HCT116 (cell line): ENCODE measurements around the gene BCL6. TPM values are rescaled to one million over a fixed set of nuclear protein-coding genes. Genes with fewer than 3 reads are reported as not detected.

Source experiments
- ATAC-seq: fragments of 200-7000 bp; cut with Tn5 transposase; 2 replicates; pipeline ENCODE4 v1.9.1; 2020; ENCODE audit warnings: mild to moderate bottlenecking, moderate library complexity
- BruUV-seq: library from RNA; stranded (reverse); fragments of 400-500 nt; replicated peaks from 2 replicates; lab custom pipeline; 2021; lab: Mats Ljungman, UMichigan
- CTCF ChIA-PET: fragments of 300-600 bp; sonication (Branson Sonifier 250); formaldehyde crosslinking; loops from one replicate; lab custom pipeline; 2021; ENCODE audit warnings: antibody characterized with exemption; lab: Charles Lee
- POLR2A ChIA-PET: fragments of 300-600, 350-600 bp; sonication (Branson Sonifier 250); formaldehyde crosslinking; loops from one replicate; lab custom pipeline; 2021; ENCODE audit warnings: antibody characterized with exemption; lab: Charles Lee
- RAD21 ChIA-PET, 2 experiments: fragments of 300-600 bp; sonication (Branson Sonifier 250); formaldehyde crosslinking; loops; one replicate each; lab custom pipeline; 2023; ENCODE audit warnings: low total read pairs in 2 of 2; ENCODE audit not compliant: uncharacterized antibody in 2 of 2, unreplicated experiment in 2 of 2, low non-redundant PET in 1 of 2; lab: Charles Lee
- DNase-seq: peaks from one replicate; pipeline ENCODE4 v3.0.0-alpha.2; 2010; ENCODE audit warnings: low read depth, low spot score
- H2AFZ ChIP-seq: fragments of 200-600 bp; shearing (Covaris generic), sonication (generic); 2 replicates; pipeline ENCODE4 v1.6.1; 2017; ENCODE audit warnings: low read depth, mixed run types, mixed read lengths, antibody characterized with exemption, low read length; ENCODE audit not compliant: poor library complexity, severe bottlenecking
- H3K27ac ChIP-seq: 2 replicates; pipeline ENCODE4 v1.5.1; 2012; ENCODE audit warnings: low read depth, low read length
- H3K27me3 ChIP-seq: fragments of 200-600 bp; sonication (generic); 2 replicates; pipeline ENCODE4 v1.6.1; 2016; ENCODE audit warnings: mixed run types, low read length, mixed read lengths; ENCODE audit not compliant: insufficient read depth
- H3K36me3 ChIP-seq, 2 experiments: fragments of 200-500 bp in 1 of 2; fragments of 200-600 bp in 1 of 2; sonication (Bioruptor generic) in 1 of 2; sonication (generic) in 1 of 2; 2 replicates each; pipeline versions ENCODE4 v1.5.1 to v1.6.1; 2014 to 2016; ENCODE audit warnings: low read length in 2 of 2, inconsistent platforms in 1 of 2, mixed read lengths in 1 of 2, mixed run types in 1 of 2; ENCODE audit not compliant: insufficient read depth in 2 of 2, control insufficient read depth in 1 of 2
- H3K4me1 ChIP-seq, 2 experiments: fragments of 200-600 bp in 1 of 2; sonication (generic) in 1 of 2; 2 replicates each; pipeline versions ENCODE4 v1.5.1 to v1.6.1; 2012 to 2017; ENCODE audit warnings: low read length in 2 of 2, inconsistent platforms in 1 of 2, mild to moderate bottlenecking in 1 of 2, mixed read lengths in 1 of 2, mixed run types in 1 of 2, moderate library complexity in 1 of 2; ENCODE audit not compliant: insufficient read depth in 2 of 2, control insufficient read depth in 1 of 2
- H3K4me2 ChIP-seq: fragments of 200-600 bp; sonication (generic); 2 replicates; pipeline ENCODE4 v1.6.1; 2017; ENCODE audit warnings: mixed run types, low read length, mixed read lengths
- H3K4me3 ChIP-seq, 2 experiments: fragments of 200-600 bp in 1 of 2; sonication (generic) in 1 of 2; replicated peaks in 1 of 2; 2 replicates each; pipeline ENCODE4 v1.5.1; 2011 to 2016; ENCODE audit warnings: low read length in 2 of 2, control low read depth in 1 of 2, low read depth in 1 of 2, mild to moderate bottlenecking in 1 of 2, mixed read lengths in 1 of 2, mixed run types in 1 of 2
- H3K79me2 ChIP-seq: fragments of 200-600 bp; sonication (generic); 2 replicates; pipeline ENCODE4 v1.6.1; 2017; ENCODE audit warnings: mild to moderate bottlenecking, mixed run types, low read length, moderate library complexity, mixed read lengths; ENCODE audit not compliant: insufficient read depth
- H3K9ac ChIP-seq: fragments of 200-600 bp; sonication (generic); 2 replicates; pipeline ENCODE4 v1.6.1; 2016; ENCODE audit warnings: low read length, mixed read lengths
- H3K9me2 ChIP-seq: fragments of 200-600 bp; sonication (generic), shearing (Covaris generic); 2 replicates; pipeline ENCODE4 v1.6.1; 2017; ENCODE audit warnings: mixed run types, mild to moderate bottlenecking, moderate library complexity; ENCODE audit not compliant: insufficient read depth
- H3K9me3 ChIP-seq, 2 experiments: fragments of 200-500 bp in 1 of 2; fragments of 200-600 bp in 1 of 2; sonication (Bioruptor generic) in 1 of 2; sonication (generic) in 1 of 2; 2 replicates each; pipeline ENCODE4 v1.6.1; 2014 to 2017; ENCODE audit warnings: low read length in 2 of 2, mixed read lengths in 2 of 2, inconsistent platforms in 1 of 2, low read depth in 1 of 2, mild to moderate bottlenecking in 1 of 2, mixed run types in 1 of 2, moderate library complexity in 1 of 2; ENCODE audit not compliant: control insufficient read depth in 1 of 2, insufficient read depth in 1 of 2
- H4K20me1 ChIP-seq: fragments of 200-600 bp; sonication (generic), shearing (Covaris generic); 2 replicates; pipeline ENCODE4 v1.6.1; 2017; ENCODE audit warnings: mixed run types, mild to moderate bottlenecking, moderate library complexity; ENCODE audit not compliant: insufficient read depth
- CEBPB ChIP-seq: IDR thresholded peaks from 2 replicates; pipeline ENCODE4 v1.6.1; 2012; ENCODE audit warnings: low read depth
- EZH2 ChIP-seq: fragments of 200-600 bp; sonication (generic); IDR thresholded peaks from 2 replicates; pipeline ENCODE4 v1.6.1; 2017; ENCODE audit warnings: antibody characterized with exemption, mixed run types
- POLR2A ChIP-seq: IDR thresholded peaks from 2 replicates; pipeline ENCODE4 v1.7.0; 2011; ENCODE audit warnings: borderline replicate concordance; ENCODE audit not compliant: insufficient read depth, insufficient read length; ENCODE audit errors: extremely low read depth
- POLR2AphosphoS5 ChIP-seq: IDR thresholded peaks from 2 replicates; pipeline ENCODE4 v1.6.1; 2011; ENCODE audit warnings: mild to moderate bottlenecking, low read depth, low read length, moderate library complexity
- YY1 ChIP-seq: IDR thresholded peaks from 2 replicates; pipeline ENCODE4 v1.6.1; 2011; ENCODE audit warnings: low read length, low read depth, moderate library complexity, mild to moderate bottlenecking; ENCODE audit not compliant: insufficient replicate concordance; ENCODE audit errors: extremely low read depth
- ZNF274 ChIP-seq: fragments of 200-500 bp; sonication (Bioruptor generic); IDR thresholded peaks from 2 replicates; pipeline ENCODE4 v1.6.1; 2014; ENCODE audit warnings: mild to moderate bottlenecking, low read depth, low read length, inconsistent platforms
- intact Hi-C: fragments of 100-400 bp; cut with micrococcal nuclease; formaldehyde crosslinking; loops from 2 replicates; pipeline ENCODE4 v1.10.0; 2022
- total RNA-seq: library from RNA; stranded (reverse); gene quantifications from one replicate; pipeline ENCODE4 v1.2.1, GENCODE V29; 2021; ENCODE audit not compliant: unreplicated experiment
- TF ChIP-seq, protein P1 (sequence below): IDR thresholded peaks from 2 replicates; pipeline ENCODE4 v1.6.1; 2011; ENCODE audit warnings: mild to moderate bottlenecking, low read length, moderate library complexity; ENCODE audit not compliant: insufficient replicate concordance; ENCODE audit errors: extremely low read depth
- TF ChIP-seq, protein P2 (sequence below): IDR thresholded peaks from 2 replicates; pipeline ENCODE4 v1.6.1; 2012; ENCODE audit warnings: low read depth

BCL6 gene
- total RNA-seq, 1 experiment from 2014 or later = 17.5 TPM

DNA sequence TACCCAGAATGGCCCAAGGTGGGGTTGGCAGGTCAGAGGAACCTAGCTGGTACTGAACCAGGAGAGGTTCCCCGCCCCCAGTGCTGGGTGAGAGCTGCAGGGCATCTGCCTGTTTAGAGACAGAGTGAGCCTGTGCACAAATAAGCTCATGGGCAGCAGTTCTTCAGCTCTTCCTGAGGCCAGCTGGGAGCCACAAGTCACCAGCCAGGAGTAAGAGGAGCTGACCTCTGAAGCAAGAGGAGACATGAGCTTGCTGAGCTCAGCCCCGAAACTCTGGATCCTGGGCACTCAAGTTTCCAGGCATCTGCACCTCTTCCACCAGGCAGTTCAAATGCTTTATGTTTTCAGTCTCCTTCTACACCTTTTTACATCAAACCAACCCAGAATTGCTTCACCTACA is 45.0 kb downstream of the BCL6 start:
- RAD21 ChIA-PET = no interaction called here
- no peak overlapping the region for H3K4me2 ChIP-seq
- ATAC-seq (no peak), DNase-seq (no peak)
- H3K4me3 ChIP-seq = no peak overlapping the region
- H4K20me1 ChIP-seq = no peaks in the 10 kb centered on the region
- BruUV-seq = no TSS peak
- H3K36me3 ChIP-seq = no peaks in the 10 kb centered on the region
- no peak overlapping the region for H2AFZ ChIP-seq
- intact Hi-C loops = no loop called here
- CTCF ChIA-PET = interaction anchor here (0.7 kb wide), 1 partner anchor 9 kb away, joined by 3 read pairs; no protein-coding TSS in a partner anchor
- no peak overlapping the region for H3K9ac ChIP-seq
- no peaks in the 10 kb centered on the region for H3K9me2 ChIP-seq
- H3K4me1 ChIP-seq = peaks cover 0 to 4% of the 10 kb centered on the region in 2 experiments; a peak in 2 of 4 replicates
- TF ChIP-seq, protein P1, sequence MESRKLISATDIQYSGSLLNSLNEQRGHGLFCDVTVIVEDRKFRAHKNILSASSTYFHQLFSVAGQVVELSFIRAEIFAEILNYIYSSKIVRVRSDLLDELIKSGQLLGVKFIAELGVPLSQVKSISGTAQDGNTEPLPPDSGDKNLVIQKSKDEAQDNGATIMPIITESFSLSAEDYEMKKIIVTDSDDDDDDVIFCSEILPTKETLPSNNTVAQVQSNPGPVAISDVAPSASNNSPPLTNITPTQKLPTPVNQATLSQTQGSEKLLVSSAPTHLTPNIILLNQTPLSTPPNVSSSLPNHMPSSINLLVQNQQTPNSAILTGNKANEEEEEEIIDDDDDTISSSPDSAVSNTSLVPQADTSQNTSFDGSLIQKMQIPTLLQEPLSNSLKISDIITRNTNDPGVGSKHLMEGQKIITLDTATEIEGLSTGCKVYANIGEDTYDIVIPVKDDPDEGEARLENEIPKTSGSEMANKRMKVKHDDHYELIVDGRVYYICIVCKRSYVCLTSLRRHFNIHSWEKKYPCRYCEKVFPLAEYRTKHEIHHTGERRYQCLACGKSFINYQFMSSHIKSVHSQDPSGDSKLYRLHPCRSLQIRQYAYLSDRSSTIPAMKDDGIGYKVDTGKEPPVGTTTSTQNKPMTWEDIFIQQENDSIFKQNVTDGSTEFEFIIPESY = no peak
- TF ChIP-seq POLR2AphosphoS5 (no peak), POLR2A (no peak), YY1 (no peak), ZNF274 (no peak), EZH2 (no peak), CEBPB (no peak)
- TF ChIP-seq, protein P2, sequence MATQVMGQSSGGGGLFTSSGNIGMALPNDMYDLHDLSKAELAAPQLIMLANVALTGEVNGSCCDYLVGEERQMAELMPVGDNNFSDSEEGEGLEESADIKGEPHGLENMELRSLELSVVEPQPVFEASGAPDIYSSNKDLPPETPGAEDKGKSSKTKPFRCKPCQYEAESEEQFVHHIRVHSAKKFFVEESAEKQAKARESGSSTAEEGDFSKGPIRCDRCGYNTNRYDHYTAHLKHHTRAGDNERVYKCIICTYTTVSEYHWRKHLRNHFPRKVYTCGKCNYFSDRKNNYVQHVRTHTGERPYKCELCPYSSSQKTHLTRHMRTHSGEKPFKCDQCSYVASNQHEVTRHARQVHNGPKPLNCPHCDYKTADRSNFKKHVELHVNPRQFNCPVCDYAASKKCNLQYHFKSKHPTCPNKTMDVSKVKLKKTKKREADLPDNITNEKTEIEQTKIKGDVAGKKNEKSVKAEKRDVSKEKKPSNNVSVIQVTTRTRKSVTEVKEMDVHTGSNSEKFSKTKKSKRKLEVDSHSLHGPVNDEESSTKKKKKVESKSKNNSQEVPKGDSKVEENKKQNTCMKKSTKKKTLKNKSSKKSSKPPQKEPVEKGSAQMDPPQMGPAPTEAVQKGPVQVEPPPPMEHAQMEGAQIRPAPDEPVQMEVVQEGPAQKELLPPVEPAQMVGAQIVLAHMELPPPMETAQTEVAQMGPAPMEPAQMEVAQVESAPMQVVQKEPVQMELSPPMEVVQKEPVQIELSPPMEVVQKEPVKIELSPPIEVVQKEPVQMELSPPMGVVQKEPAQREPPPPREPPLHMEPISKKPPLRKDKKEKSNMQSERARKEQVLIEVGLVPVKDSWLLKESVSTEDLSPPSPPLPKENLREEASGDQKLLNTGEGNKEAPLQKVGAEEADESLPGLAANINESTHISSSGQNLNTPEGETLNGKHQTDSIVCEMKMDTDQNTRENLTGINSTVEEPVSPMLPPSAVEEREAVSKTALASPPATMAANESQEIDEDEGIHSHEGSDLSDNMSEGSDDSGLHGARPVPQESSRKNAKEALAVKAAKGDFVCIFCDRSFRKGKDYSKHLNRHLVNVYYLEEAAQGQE = no peak
- H3K9me3 ChIP-seq = no peaks in the 10 kb centered on the region
- H3K27ac ChIP-seq = no peak overlapping the region
- peaks cover 13% of the 10 kb centered on the region; the same call in 1 of the 2 replicates for H3K27me3 ChIP-seq
- H3K79me2 ChIP-seq = no peaks in the 10 kb centered on the region
- POLR2A ChIA-PET = no interaction called here
